RPMI8226 (cell line): ENCODE measurements around the gene PSMD2.

Experiments
- DNase-seq: peaks from one replicate; pipeline ENCODE4 v3.0.0-alpha.2; 2015

The PSMD2 gene

DNA sequence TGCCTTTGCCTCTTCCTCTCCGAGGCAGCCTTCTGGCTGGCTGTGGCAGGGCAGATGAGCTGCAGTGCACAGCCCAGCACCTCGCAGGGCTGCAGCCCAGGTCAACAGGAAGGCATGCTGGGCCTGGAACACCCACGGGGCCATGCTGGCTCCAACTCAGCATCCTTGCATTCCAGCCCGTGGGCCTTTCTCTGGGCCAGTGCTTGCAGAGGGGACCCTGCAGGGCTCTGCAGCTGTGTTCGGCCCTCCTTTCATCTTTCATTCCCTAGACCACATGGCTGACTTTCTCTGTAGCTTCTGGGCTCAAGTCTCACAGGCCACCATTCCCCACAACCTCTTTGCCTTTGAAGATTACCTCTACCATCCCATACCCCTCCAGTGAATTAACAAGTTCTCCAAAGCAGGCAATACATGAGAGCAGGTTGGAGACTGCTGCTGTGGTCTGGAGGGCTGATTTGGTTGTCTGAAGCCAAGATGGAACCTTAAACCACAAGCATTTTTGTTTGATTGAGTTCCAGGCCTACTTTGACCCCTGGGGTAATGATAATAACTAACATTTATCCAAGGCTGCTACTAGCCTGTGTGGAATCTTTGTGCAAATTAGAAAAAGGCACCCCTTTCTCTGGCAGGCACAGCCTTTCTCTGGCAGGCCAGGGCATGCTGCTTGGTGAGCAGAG, 44.3 kb downstream of the PSMD2 start:
- no peak for DNase-seq

DNA sequence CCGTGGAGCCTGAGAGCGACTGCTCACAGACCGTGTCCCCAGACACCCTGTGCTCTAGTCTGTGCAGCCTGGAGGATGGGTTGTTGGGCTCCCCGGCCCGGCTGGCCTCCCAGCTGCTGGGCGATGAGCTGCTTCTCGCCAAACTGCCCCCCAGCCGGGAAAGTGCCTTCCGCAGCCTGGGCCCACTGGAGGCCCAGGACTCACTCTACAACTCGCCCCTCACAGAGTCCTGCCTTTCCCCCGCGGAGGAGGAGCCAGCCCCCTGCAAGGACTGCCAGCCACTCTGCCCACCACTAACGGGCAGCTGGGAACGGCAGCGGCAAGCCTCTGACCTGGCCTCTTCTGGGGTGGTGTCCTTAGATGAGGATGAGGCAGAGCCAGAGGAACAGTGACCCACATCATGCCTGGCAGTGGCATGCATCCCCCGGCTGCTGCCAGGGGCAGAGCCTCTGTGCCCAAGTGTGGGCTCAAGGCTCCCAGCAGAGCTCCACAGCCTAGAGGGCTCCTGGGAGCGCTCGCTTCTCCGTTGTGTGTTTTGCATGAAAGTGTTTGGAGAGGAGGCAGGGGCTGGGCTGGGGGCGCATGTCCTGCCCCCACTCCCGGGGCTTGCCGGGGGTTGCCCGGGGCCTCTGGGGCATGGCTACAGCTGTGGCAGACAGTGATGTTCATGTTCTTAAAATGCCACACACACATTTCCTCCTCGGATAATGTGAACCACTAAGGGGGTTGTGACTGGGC, 45.7 kb downstream of the PSMD2 start:
- DNase-seq: no peak

DNA sequence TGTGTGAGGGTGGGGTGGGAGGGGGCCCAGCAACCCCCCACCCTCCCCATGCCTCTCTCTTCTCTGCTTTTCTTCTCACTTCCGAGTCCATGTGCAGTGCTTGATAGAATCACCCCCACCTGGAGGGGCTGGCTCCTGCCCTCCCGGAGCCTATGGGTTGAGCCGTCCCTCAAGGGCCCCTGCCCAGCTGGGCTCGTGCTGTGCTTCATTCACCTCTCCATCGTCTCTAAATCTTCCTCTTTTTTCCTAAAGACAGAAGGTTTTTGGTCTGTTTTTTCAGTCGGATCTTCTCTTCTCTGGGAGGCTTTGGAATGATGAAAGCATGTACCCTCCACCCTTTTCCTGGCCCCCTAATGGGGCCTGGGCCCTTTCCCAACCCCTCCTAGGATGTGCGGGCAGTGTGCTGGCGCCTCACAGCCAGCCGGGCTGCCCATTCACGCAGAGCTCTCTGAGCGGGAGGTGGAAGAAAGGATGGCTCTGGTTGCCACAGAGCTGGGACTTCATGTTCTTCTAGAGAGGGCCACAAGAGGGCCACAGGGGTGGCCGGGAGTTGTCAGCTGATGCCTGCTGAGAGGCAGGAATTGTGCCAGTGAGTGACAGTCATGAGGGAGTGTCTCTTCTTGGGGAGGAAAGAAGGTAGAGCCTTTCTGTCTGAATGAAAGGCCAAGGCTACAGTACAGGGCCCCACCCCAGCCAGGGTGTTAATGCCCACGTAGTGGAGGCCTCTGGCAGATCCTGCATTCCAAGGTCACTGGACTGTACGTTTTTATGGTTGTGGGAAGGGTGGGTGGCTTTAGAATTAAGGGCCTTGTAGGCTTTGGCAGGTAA, 46.5 kb downstream of the PSMD2 start:
- DNase-seq: peak; percentile 85

DNA sequence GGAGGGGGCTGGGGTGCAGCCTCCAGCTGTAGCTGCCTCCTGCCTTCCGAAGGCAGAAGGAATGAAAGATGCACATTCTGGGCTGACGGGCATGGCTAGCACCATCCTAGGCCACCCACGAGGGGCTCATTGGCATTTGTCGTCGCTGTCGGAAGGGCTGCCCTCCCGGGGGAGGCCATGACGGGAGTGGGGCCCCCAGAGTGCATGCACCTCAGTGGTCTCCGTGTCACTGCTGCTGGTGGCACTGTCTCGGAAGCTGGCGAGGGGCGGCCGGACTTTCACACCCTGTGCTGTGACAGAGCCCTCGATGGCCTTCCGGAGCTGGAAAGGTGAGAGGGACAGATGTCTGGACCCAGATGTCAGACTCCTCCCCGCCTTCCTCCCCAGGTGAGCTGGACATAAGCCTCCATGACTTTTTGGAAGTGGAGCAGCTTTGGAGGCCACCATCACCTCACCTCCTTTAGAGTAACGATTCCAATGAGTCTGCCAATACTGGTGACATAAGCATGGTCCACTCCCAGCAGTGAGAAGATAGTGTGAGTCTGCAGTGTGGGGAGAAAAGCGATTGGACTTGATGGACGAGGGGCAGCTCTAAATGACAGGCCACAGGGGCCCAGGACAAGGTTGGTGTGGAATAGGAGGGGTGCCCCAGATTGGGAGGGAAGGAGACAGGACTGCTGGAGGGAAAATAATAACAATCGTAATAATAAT, 47.6 kb downstream of the PSMD2 start:
- DNase-seq: no peak

DNA sequence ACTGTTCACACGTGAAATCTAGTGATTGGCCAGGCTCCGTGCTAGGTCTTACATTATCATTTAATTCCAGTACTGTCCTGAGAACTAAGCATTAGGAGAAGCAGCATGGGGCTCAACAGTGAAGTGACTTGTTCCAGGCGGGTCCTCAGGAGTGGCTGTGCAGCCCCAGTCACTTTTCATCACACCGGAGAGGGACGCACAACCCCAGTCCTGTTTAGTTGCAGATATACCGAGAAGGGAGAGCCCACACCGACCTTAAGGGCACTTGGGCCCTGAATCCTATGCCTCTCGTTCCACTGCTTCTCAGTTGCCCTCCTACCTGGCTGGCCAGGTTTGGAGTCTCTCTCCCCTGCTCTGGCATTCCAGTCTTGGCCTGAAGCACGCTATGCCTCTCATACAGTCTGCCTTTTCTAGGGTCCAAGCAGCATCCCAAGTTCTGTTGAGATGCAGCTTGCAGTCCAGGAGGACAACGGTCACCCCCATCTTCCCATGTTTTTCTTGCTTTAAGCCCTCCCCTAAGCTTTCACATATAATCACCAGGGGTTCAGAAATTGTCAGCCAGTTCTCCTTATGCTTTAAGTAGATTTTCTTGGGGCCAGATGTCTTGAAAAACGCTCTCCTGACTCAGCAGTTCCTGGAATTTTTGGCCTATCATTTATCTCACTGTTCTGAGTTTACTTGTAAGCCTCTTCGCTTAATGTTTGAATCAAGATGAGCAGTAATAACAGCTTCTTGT, 48.4 kb downstream of the PSMD2 start:
- DNase-seq: no peak

GRCh38 chr3:184348057-184348382, 49.0 kb downstream of the PSMD2 start:
- no peak for DNase-seq

DNA sequence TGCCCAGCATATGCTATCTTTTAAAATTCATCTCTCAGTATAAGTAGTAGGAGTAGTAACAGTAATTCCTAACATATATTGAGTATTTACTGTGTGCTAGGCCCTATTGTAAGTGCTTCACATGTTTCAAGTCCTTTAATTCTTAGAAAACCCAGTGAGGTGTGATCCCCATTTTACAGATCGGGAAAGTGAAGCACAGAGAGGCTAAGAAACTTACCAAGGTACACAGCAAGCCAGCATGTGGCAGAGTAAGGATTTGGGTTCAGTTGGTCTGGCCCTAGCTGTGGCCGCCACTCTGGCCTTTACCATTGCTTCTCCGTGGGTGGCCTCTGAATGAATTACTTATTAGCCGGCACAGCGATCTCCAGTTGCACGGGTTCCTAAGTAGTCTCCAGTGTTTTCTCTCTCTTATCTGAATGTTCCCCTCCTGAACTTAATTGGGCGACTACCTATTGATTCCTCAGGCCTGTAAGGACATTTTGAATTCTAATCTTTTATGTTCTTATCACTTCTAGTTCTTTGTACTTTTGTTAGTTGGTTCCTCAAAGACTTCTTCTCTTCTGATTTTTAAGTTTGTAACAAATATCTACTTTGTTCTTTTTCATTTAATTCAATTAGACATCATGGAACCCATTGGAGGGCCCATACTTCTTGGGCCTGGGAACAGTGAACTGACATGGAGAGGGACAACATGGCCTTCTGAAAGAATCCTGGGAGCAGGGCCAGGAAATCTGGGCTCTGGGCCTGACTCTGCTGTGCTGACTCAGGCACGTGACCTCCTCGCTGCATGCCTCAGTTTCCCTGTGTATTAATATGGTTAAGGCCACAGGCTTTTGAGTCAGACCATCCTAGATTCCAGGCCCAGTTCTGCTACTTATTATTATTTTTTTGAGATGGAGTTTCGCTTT, 50.8 kb downstream of the PSMD2 start:
- DNase-seq: no peak

GRCh38 chr3:184350618-184351017, 51.6 kb downstream of the PSMD2 start:
- DNase-seq: no peak

- no peak for DNase-seq
Measured at GRCh38 chr3:184351511-184352148, 52.6 kb downstream of the PSMD2 start.

- no peak for DNase-seq
Measured at GRCh38 chr3:184352149-184352785, 53.2 kb downstream of the PSMD2 start.

DNA sequence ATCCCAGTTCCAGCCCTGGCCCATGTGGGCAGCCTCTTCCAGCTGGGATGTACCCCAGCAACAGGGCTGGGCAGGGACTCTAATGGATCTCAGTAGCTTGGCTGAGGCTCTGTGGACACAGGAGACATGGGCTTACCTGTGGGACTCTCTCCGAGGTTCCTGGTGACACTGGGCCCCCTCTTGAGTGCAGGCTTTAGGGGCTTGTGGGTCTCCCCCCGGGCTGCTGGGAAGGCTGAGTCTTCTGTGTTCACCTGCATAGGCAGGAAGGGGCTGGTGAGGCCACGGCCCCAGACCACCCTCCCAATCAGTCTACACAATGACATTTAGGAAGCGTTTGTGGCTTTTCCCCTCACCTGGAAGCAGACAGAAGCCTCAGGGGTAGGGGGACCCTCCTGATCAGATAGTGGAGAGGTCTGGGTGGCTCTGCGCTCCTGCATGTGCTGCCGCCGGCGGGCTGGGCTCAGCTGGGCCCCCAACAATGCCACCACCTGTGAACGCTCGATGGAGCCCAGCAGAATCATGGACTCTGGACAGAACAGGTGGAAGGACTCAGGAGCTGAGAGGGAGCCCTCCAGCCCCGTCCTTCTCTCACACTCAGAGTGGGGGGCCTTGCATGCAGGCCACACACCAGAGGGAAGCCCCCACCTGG, 54.0 kb downstream of the PSMD2 start:
- no peak for DNase-seq

GRCh38 chr3:184353546-184353941, 54.5 kb downstream of the PSMD2 start:
- DNase-seq: no peak

GRCh38 chr3:184354121-184354728, 55.2 kb downstream of the PSMD2 start:
- peak; percentile 68 for DNase-seq

DNA sequence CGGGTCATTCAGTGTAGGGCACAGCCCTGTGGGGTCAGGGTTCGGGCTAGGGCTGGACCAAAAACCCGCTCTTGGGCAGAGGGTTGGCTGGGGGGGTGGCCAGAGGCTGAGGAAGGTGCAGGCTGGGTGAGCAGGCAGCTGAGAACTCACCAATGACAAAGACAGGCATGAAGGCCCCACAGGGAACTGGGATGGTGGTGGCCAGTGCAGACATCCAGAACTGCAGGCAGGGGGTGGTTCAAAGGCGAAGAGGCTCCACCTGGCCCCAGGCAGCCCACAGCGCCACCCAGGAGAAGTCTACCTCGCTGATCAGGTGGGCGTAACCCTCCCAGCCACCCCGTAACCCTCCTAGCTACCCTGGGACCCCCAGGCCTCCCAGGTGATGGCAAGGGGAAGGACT, 55.7 kb downstream of the PSMD2 start:
- no peak for DNase-seq

DNA sequence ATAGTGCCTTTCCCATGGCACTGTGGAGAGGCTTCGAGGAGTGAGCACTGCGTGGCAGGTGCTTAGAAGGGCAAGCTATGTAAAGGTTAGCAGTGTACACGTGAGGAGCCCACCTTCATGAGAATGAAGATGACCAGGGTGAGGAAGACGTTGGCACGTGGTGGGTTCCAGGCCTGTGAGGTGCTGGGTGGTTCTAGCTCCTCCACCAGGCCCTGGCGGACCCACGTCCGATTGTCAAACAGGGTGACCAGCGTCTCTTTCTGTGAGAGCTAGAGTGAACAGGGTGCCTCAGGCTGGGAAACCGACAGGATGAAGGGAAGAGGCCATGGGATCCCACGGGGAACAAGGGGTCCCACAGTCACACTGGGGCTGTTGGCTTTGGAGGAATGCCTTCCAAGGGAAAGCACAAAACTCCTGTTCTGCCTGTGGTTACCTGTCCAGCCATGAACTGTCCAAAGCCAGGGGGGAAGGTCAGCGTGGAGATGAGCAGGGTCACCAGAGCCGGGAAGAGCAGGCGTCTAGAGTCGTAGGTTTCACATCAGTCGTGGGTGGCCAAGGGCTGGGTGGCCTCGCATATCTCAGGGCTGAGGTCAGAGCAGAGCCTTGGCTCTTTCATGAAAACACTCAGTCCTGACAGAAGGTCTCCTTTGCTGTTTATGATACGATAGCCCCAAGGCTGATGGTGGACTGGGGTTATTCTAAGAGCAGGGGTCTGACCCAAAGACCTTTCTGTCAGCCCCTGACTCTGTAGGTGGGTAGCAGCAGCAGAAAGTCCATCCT, 56.4 kb downstream of the PSMD2 start:
- no peak for DNase-seq

DNA sequence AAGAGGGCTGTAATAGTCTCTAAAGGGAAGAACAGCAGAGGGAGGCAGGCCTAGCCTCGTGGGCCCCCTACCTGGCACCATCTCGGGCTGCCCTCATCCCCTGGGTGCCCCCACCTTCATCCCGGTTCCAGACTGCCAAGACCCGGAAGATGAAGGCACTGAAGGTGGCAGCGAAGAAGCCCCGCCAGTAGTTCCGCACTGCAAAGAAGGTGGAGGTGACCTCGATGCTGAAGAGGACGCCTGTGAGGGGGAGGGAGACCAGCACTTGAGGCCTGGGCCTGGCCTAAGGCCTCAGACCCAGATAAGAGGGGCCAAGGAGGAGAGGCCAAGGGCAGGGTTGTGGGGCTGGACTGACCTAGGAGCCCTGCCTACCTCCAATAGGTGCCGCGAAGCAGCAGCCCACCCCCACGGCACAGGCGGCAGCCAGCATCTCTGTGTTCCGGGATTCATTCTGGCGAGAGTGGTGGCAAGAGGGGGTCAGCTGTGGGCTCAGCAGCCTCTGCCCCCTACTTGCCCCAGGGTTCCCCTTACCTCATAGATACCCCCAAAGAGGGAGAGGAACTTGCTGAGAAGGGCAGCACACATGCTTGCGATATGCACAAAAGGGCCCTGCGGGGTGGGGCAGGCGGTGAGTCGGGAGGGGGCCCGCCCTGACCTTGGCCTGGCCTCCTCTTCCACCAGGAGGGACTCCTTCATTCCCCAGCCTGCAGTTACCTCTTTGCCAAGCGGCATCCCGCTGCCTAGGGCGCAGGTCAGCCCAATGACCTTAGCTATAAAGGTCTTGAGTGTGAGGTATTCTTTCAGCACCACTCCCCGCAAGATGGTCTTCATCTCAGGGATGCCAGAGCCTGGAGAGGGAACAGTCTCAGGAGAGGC, 58.4 kb downstream of the PSMD2 start:
- DNase-seq: no peak

- no peak for DNase-seq
Measured at GRCh38 chr3:184358124-184358767, 59.2 kb downstream of the PSMD2 start.
